ENCODE results near the gene CORO1C.
A peak's percentile ranks its signal among the peaks of the same experiment; 100 is the strongest.

Gene CORO1C

GRCh38 chr12:108732489-108733229 is 1.3 kb upstream of the CORO1C start:
- peak overlapping the region; percentile 87 for H3K4me3 ChIP-seq (ENCODE audit: low read depth, low read length)
- no peak for DNase-seq (ENCODE audit: low read depth)
- in situ Hi-C loops (cut with HindIII; ENCODE audit: low sequenced_read_pairs), result no loop called here
- no peak for TF ChIP-seq CTCF (IDR thresholded peaks at IDR 0.05; ENCODE audit: low read depth, low read length, missing control alignments)

GRCh38 chr12:108731866-108732461 is 646 bp upstream of the CORO1C start:
- in situ Hi-C loops (cut with HindIII; ENCODE audit: low sequenced_read_pairs), result no loop called here
- DNase-seq (ENCODE audit: low read depth), result peak; percentile 96
- TF ChIP-seq CTCF (IDR thresholded peaks at IDR 0.05; ENCODE audit: low read depth, low read length, missing control alignments), result no peak

GRCh38 chr12:108730365-108731104 is 783 bp downstream of the CORO1C start:
- DNase-seq (ENCODE audit: low read depth), result peak; percentile 44
- in situ Hi-C loops (cut with HindIII; ENCODE audit: low sequenced_read_pairs), result no loop called here
- TF ChIP-seq CTCF (IDR thresholded peaks at IDR 0.05; ENCODE audit: low read depth, low read length, missing control alignments), result no peak
- H3K4me3 ChIP-seq (ENCODE audit: low read depth, low read length), result peak overlapping the region; percentile 87

More at GRCh38 chr12:108731866-108732461, 646 bp upstream of the CORO1C start:
- H3K4me3 ChIP-seq (ENCODE audit: low read depth, low read length), result peak overlapping the region; percentile 87

DNA sequence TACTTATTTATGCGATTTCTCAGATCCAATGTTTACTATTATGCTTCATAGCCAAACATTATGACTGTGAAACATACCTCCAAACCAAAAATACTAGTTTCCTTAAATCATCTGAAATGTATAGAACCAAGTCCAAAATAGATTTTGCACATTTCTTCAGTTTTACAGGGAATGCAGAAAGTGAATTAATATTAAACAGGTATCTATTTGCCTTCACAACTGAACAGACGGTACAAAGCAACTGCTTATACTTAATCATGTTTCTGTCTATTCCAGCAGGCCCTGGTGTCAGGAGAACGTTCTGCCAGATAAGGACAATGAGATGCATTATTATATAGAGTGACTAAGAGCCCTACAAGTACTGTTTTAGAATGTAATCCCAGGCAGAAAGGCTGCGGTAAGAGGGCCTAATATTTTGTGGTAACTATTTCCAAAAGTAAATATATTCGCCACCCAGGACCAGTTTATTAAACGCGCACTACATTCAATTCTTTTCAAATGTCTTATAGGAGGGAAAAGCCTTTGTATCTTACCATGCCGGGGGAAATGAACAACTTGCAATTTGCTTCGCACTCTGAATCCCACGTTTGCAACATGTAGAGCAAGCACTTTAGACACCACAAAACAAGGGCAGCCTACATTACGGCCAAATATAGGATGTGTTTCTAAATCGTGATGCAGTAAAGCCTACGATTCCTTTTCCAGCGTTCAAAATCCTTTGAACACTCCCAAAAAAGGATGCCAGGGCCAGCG is 1.5 kb downstream of the CORO1C start:
- no peak for DNase-seq (ENCODE audit: low read depth)
- TF ChIP-seq CTCF (IDR thresholded peaks at IDR 0.05; ENCODE audit: low read depth, low read length, missing control alignments), result no peak
- in situ Hi-C loops (cut with HindIII; ENCODE audit: low sequenced_read_pairs), result loop anchor here (10.0 kb wide), 1 partner anchor 65 kb away; no protein-coding TSS in a partner anchor
- H3K4me3 ChIP-seq (ENCODE audit: low read depth, low read length), result peak overlapping the region; percentile 87

- no peak for DNase-seq (ENCODE audit: low read depth)
- H3K4me3 ChIP-seq (ENCODE audit: low read depth, low read length), result peak overlapping the region; percentile 87
- in situ Hi-C loops (cut with HindIII; ENCODE audit: low sequenced_read_pairs), result loop anchor here (10.0 kb wide), 1 partner anchor 64 kb away; no protein-coding TSS in a partner anchor
- no peak for TF ChIP-seq CTCF (IDR thresholded peaks at IDR 0.05; ENCODE audit: low read depth, low read length, missing control alignments)
These were observed 2.3 kb downstream of the CORO1C start for GRCh38 chr12:108728820-108729611.
